ENCODE measurements around the gene ARAP1.

ARAP1 gene

DNA sequence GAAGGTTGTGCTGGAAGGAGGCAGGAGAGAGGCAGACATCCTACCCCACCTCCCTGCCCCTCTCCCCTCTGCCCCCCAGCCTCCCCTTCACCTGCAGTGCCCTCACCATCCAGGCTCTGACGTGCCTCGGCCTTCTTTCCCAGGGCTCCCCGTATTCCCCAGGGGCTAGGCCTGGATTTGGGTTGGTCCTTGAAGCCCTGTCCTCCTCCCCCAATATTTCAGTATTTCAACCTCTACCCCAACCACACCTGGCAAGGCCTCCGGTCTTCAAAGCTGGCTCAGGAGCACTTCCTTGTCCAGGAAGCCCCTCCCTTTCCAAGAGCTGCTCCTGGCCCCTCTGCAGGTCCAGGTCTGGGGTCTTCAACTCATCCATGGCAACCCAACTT lies 69.4 kb downstream of the ARAP1 start:
- no peaks in the 10 kb centered on the region for H3K36me3 ChIP-seq (ENCODE audit: insufficient read depth)
- H3K27ac ChIP-seq = no peak overlapping the region
- no peak overlapping the region for H3K4me3 ChIP-seq (IDR thresholded peaks at IDR 0.05; ENCODE audit: insufficient read depth, low read depth, low read length)
- H3K27me3 ChIP-seq (ENCODE audit: insufficient read depth, low read depth) = peaks cover 22% of the 10 kb centered on the region
- H3K79me2 ChIP-seq (ENCODE audit: insufficient read depth, low read depth) = no peaks in the 10 kb centered on the region
- H3K9ac ChIP-seq = no peak overlapping the region
- no peaks in the 10 kb centered on the region for H4K20me1 ChIP-seq (ENCODE audit: insufficient read depth)
- no peaks in the 10 kb centered on the region for H3K4me1 ChIP-seq (ENCODE audit: low read depth, poor library complexity, severe bottlenecking)
- H2AFZ ChIP-seq (ENCODE audit: low read depth) = no peak overlapping the region
- TF ChIP-seq, protein P1, sequence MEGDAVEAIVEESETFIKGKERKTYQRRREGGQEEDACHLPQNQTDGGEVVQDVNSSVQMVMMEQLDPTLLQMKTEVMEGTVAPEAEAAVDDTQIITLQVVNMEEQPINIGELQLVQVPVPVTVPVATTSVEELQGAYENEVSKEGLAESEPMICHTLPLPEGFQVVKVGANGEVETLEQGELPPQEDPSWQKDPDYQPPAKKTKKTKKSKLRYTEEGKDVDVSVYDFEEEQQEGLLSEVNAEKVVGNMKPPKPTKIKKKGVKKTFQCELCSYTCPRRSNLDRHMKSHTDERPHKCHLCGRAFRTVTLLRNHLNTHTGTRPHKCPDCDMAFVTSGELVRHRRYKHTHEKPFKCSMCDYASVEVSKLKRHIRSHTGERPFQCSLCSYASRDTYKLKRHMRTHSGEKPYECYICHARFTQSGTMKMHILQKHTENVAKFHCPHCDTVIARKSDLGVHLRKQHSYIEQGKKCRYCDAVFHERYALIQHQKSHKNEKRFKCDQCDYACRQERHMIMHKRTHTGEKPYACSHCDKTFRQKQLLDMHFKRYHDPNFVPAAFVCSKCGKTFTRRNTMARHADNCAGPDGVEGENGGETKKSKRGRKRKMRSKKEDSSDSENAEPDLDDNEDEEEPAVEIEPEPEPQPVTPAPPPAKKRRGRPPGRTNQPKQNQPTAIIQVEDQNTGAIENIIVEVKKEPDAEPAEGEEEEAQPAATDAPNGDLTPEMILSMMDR (conservative IDR thresholded peaks at IDR 0.05; ENCODE audit: low read depth, low read length) = no peak
- H3K4me2 ChIP-seq = no peak overlapping the region

DNA sequence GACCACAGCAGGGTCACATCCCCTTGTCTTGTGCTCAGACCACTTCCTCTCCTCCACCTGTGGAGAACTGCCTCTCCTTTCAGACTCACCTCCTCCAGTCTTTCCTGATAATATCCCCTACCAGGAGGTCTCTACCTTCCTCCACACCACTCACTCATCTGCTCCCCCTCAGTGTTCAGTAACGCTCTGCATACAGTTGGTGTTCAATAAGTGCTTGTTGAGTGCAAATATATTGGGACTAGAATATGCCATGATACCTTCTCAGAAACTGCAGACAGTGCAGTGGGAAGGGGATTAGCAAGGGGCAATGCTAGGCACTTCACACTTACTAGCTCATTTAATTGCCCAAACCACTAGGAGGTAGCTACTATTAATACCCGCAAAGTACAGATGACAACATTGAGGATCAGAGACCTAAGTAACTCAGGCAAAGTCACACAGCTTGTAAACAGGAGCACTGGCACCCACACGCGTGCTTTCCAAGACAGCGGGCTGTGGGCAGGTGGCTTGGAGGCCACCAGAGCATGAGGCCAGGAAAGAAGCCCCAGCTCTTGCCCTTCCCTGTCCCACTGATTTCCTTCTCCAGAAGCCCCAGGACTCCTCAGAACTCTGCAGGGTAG lies 69.9 kb downstream of the ARAP1 start:
- H3K4me2 ChIP-seq = no peak overlapping the region
- no peaks in the 10 kb centered on the region for H3K4me1 ChIP-seq (ENCODE audit: low read depth, poor library complexity, severe bottlenecking)
- H3K9ac ChIP-seq = no peak overlapping the region
- no peak overlapping the region for H2AFZ ChIP-seq (ENCODE audit: low read depth)
- H3K79me2 ChIP-seq (ENCODE audit: insufficient read depth, low read depth) = no peaks in the 10 kb centered on the region
- H4K20me1 ChIP-seq (ENCODE audit: insufficient read depth) = no peaks in the 10 kb centered on the region
- TF ChIP-seq, protein P1 (conservative IDR thresholded peaks at IDR 0.05; ENCODE audit: low read depth, low read length) = no peak
- H3K27me3 ChIP-seq (ENCODE audit: insufficient read depth, low read depth) = peaks cover 25% of the 10 kb centered on the region
- no peak overlapping the region for H3K27ac ChIP-seq
- no peaks in the 10 kb centered on the region for H3K36me3 ChIP-seq (ENCODE audit: insufficient read depth)
- no peak overlapping the region for H3K4me3 ChIP-seq (IDR thresholded peaks at IDR 0.05; ENCODE audit: insufficient read depth, low read depth, low read length)

DNA sequence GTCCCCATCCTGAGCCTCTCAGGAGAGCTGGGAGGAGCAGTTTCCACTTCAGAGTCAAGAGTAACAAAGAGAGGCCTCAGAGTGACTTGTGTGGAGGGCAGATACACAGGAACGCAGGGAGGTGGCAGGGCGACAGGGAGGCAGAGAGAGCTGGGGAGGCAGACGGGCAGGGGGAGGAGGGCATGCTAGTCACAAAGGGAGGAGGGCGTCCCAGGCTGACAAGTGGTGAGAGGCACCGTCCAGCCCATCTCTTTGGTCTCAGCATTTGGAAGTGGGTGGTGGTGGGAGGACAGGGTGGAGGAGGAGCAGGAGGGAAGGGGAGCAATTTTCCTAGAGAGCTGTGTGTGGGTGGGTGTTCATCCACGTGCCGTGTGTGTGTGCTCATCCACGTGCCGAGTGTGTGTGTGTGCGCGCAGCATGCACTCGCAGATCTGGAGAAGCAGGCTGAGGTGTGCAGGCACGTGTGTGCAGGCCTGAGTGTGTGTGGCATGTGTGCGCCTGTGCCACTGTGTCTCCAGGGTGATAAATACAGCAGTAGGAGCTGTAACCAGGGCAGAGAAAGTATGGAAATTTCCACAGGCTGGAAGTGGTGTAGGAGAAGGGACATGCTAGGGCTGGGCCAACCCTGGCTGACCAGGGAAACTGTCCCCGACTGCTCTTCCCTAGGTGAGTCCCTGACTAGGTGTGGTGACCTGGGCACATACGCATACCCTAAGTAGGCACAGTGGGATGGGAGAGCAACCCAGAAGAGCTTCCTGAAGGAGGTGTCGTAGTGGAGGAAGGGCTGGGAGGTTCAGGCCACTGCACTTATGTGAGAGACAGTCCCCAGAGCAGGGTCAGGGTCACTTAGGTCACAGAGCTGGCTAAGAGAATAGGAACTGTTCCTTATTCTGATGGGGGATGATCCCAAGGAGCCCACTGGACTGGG lies 70.7 kb downstream of the ARAP1 start:
- Histone ChIP-seq H3K9ac (no peak overlapping the region), H3K27ac (no peak overlapping the region), H3K27me3 (ENCODE audit: insufficient read depth, low read depth) (peaks cover 33% of the 10 kb centered on the region), H3K4me3 (IDR thresholded peaks at IDR 0.05; ENCODE audit: insufficient read depth, low read depth, low read length) (no peak overlapping the region), H3K4me2 (no peak overlapping the region), H3K36me3 (ENCODE audit: insufficient read depth) (no peaks in the 10 kb centered on the region), H4K20me1 (ENCODE audit: insufficient read depth) (no peaks in the 10 kb centered on the region; the same call in 1 of the 2 replicates), H3K79me2 (ENCODE audit: insufficient read depth, low read depth) (no peaks in the 10 kb centered on the region), H2AFZ (ENCODE audit: low read depth) (no peak overlapping the region), H3K4me1 (ENCODE audit: low read depth, poor library complexity, severe bottlenecking) (no peaks in the 10 kb centered on the region)
- TF ChIP-seq, protein P1 (conservative IDR thresholded peaks at IDR 0.05; ENCODE audit: low read depth, low read length) = no peak

DNA sequence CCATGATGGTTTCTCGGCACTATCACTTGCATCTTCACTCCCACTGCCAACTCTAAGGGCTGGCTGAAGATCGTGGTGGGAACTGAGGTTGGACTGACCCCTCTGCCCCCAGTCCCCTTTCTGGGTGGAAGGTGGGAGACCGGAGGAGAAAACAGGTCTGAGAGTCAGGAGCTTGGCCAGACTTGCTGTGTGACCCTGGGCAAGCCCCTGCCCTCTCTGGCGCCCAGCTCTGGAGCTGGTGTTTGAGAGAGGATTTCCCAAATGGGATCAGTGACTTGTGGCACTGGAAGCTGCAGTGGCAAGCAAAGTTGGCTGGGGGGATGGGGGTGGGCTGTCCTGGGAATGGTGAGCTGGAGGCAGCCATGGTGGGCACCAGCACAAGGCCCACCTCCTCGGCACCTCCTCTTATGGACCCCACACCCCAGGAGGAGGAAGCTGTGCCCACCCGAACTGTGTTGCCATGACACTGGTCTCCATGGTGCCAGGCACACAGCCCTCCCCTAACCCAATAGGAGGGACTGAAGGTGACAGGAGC lies 71.5 kb downstream of the ARAP1 start:
- TF ChIP-seq, protein P1 (conservative IDR thresholded peaks at IDR 0.05; ENCODE audit: low read depth, low read length) = no peak

More for the DNA sequence above, 71.5 kb downstream of the ARAP1 start:
- H3K4me3 ChIP-seq (IDR thresholded peaks at IDR 0.05; ENCODE audit: insufficient read depth, low read depth, low read length) = no peak overlapping the region
- H3K79me2 ChIP-seq (ENCODE audit: insufficient read depth, low read depth) = no peaks in the 10 kb centered on the region
- no peaks in the 10 kb centered on the region for H3K36me3 ChIP-seq (ENCODE audit: insufficient read depth)
- no peak overlapping the region for H3K9ac ChIP-seq
- H3K4me2 ChIP-seq = no peak overlapping the region
- no peaks in the 10 kb centered on the region for H3K4me1 ChIP-seq (ENCODE audit: low read depth, poor library complexity, severe bottlenecking)
- peaks cover 41% of the 10 kb centered on the region for H3K27me3 ChIP-seq (ENCODE audit: insufficient read depth, low read depth)
- H4K20me1 ChIP-seq (ENCODE audit: insufficient read depth) = no peaks in the 10 kb centered on the region; the same call in 1 of the 2 replicates
- H3K27ac ChIP-seq = no peak overlapping the region
- H2AFZ ChIP-seq (ENCODE audit: low read depth) = no peak overlapping the region

All from KMS-11 (cell line).